ENCODE measurements around the gene TNRC6A. TPM values are rescaled to one million over a fixed set of nuclear protein-coding genes. Genes with fewer than 3 reads are reported as not detected.

TNRC6A gene
- total and polyA plus RNA-seq, 2 experiments from 2014 or later = 93.1 to 124 TPM

GRCh38 chr16:24745391-24745790 is 15.9 kb downstream of the TNRC6A start:
- Histone ChIP-seq H3K4me3 (peak overlapping the region; percentile 31), H4K20me1 (replicated peaks; ENCODE audit: insufficient read depth) (peaks cover 100% of the 10 kb centered on the region), H3K36me3 (ENCODE audit: insufficient read depth) (no peaks in the 10 kb centered on the region)

GRCh38 chr16:24745791-24746190 is 16.3 kb downstream of the TNRC6A start:
- H3K79me2 ChIP-seq (replicated peaks; ENCODE audit: insufficient read depth) = peaks cover 100% of the 10 kb centered on the region
- ATAC-seq = peak; percentile 58
- peaks cover 79% of the 10 kb centered on the region for H3K4me1 Mint-ChIP-seq
- no peaks in the 10 kb centered on the region for H3K27me3 ChIP-seq (ENCODE audit: insufficient read depth)
- peaks cover 100% of the 10 kb centered on the region for H4K20me1 ChIP-seq (replicated peaks; ENCODE audit: insufficient read depth)
- H3K27ac ChIP-seq (ENCODE audit: low read depth) = no peak overlapping the region; the same call in 1 of the 2 replicates
- peaks cover 1% of the 10 kb centered on the region for H3K27me3 Mint-ChIP-seq (ENCODE audit: insufficient read depth, low read depth, poor library complexity)
- H3K4me3 Mint-ChIP-seq = peak overlapping the region; percentile 47
- H3K36me3 ChIP-seq (ENCODE audit: insufficient read depth) = no peaks in the 10 kb centered on the region
- no peaks in the 10 kb centered on the region for H3K9me2 ChIP-seq (ENCODE audit: insufficient read depth)
- no peak overlapping the region for H2AFZ ChIP-seq
- peak overlapping the region; percentile 47 for H3K4me2 ChIP-seq
- peak overlapping the region; percentile 31 for H3K4me3 ChIP-seq
- peak overlapping the region; percentile 14; the same call in 1 of the 2 replicates for H3K27ac Mint-ChIP-seq
- H3K36me3 Mint-ChIP-seq (ENCODE audit: low read depth) = peaks cover 20% of the 10 kb centered on the region
- peaks cover 82% of the 10 kb centered on the region for H3K4me1 ChIP-seq (ENCODE audit: insufficient read depth)
- no peaks in the 10 kb centered on the region for H3F3A ChIP-seq (replicated peaks; ENCODE audit: low read depth)
- no peaks in the 10 kb centered on the region for H3K9me3 Mint-ChIP-seq
- DNase-seq (ENCODE audit: low spot score) = peak; percentile 30
- TF ChIP-seq JUNB (IDR thresholded peaks at IDR 0.05; ENCODE audit: unreplicated experiment) (no peak), ZNF114 (CRISPR knock-in tag; IDR thresholded peaks at IDR 0.05) (no peak), CREB1 (CRISPR knock-in tag; IDR thresholded peaks at IDR 0.05; ENCODE audit: low read depth) (no peak), POLR2AphosphoS5 (IDR thresholded peaks at IDR 0.05; ENCODE audit: low read depth) (no peak), CTCF (conservative IDR thresholded peaks at IDR 0.05; ENCODE audit: low read depth in 2 of 2) (no peak), NANOG (IDR thresholded peaks at IDR 0.05; ENCODE audit: borderline replicate concordance) (no peak), EZH2phosphoT487 (IDR thresholded peaks at IDR 0.05; ENCODE audit: unreplicated experiment) (no peak), ZNF462 (CRISPR knock-in tag; IDR thresholded peaks at IDR 0.05) (no peak), EZH2 (IDR thresholded peaks at IDR 0.05; ENCODE audit: low read depth, unreplicated experiment) (no peak), ZNF331 (CRISPR knock-in tag; IDR thresholded peaks at IDR 0.05; ENCODE audit: low read depth) (no peak), ETS1 (IDR thresholded peaks at IDR 0.05) (no peak)

More at GRCh38 chr16:24745391-24745790, 15.9 kb downstream of the TNRC6A start:
- H3K27ac Mint-ChIP-seq = peak overlapping the region; percentile 75
- Histone ChIP-seq H3K4me2 (peak overlapping the region; percentile 47), H3K9me2 (ENCODE audit: insufficient read depth) (no peaks in the 10 kb centered on the region), H3K27me3 (ENCODE audit: insufficient read depth) (no peaks in the 10 kb centered on the region), H3K4me1 (ENCODE audit: insufficient read depth) (peaks cover 82% of the 10 kb centered on the region), H3F3A (replicated peaks; ENCODE audit: low read depth) (no peaks in the 10 kb centered on the region), H2AFZ (no peak overlapping the region), H3K79me2 (replicated peaks; ENCODE audit: insufficient read depth) (peaks cover 100% of the 10 kb centered on the region), H3K27ac (ENCODE audit: low read depth) (peak overlapping the region; percentile 64)
- peaks cover 1% of the 10 kb centered on the region for H3K27me3 Mint-ChIP-seq (ENCODE audit: insufficient read depth, low read depth, poor library complexity)
- no peak for TF ChIP-seq JUNB (IDR thresholded peaks at IDR 0.05; ENCODE audit: unreplicated experiment)
- TF ChIP-seq STAT1 (IDR thresholded peaks at IDR 0.05; ENCODE audit: unreplicated experiment) = no peak
- no peak for TF ChIP-seq ZNF114 (CRISPR knock-in tag; IDR thresholded peaks at IDR 0.05)
- TF ChIP-seq NANOG (IDR thresholded peaks at IDR 0.05; ENCODE audit: borderline replicate concordance) = no peak
- DNase-seq (ENCODE audit: low spot score) = no peak
- H3K4me3 Mint-ChIP-seq = peak overlapping the region; percentile 47; the same call in 2 of the 3 replicates
- peak; percentile 18; the same call in 2 of the 3 replicates for ATAC-seq
- no peaks in the 10 kb centered on the region for H3K9me3 Mint-ChIP-seq
- peaks cover 81% of the 10 kb centered on the region for H3K4me1 Mint-ChIP-seq
- peaks cover 20% of the 10 kb centered on the region for H3K36me3 Mint-ChIP-seq (ENCODE audit: low read depth)
